ENCODE measurements around the gene INPP4A. TPM values are rescaled to one million over a fixed set of nuclear protein-coding genes. Genes with fewer than 3 reads are reported as not detected.

Gene INPP4A
- total RNA-seq, 4 donors from 2014 or later: 13.6 to 25.2 (median 17.2) TPM

DNA sequence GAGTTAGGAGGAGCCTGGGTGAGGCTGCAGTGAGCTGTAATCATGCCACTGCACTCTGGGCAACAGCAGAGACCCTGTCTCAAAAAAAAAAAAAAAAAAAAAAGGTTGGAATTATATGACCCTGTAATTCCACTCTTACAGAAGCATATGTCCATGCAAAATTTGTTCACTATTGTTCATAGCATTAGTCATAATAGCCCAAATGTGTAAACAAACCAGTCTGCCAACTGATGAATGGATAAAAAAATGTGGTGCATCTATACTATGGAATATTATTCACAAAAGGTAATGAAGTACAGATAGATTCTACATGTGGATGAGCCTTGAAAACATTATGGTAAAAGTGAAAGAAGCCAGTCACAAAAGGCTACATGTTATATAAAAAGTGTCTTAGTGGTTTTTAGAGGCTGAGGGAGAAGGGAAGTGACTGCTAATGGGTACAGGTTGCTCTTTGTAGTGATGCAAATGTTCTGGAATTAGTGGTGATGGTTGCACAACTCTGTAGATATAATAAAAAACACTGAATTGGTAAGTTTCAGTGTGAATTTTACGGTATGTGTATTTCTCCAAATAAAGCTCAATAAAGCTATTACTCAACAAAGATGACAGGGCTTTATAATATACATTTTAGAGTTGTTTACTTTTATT lies 154.2 kb downstream of the INPP4A start:
- 91% methylated on average over 1 of the region's 1 CpG for WGBS
- no peak for DNase-seq (ENCODE audit: low spot score in 2 of 2)

DNA sequence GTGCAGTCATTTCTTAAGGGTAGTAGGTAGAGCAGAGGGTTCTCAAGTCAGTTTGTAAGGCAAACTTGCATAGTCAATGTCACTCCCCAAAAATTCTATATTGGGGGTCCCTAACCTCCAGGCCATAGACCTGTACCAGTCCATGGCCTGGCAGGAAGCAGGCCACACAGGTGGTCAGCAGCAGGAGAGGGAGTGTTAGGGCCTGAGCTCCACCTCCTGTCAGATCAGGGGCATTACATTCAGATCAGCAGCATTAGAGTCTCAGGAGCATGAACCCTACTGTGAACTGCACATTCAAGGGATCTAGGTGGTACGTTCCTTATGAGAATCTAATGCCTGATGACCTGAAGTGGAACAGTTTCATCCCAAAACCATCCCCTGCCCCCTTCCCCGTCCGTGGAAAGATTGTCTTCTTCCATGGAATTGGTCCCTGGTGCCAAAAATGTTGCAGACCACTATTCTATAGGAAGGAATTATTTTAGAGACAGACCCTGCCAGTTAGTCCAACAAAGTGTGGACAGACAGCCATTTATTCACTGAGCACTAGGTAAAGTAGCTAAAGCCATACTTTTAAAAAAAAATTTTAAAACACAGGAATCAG lies 157.0 kb downstream of the INPP4A start:
- no peak for DNase-seq (ENCODE audit: low spot score in 2 of 2)
- TF ChIP-seq POLR2AphosphoS5 (IDR thresholded peaks at IDR 0.05): no peak
- TF ChIP-seq POLR2A (IDR thresholded peaks at IDR 0.05): no peak
- TF ChIP-seq, protein P1, sequence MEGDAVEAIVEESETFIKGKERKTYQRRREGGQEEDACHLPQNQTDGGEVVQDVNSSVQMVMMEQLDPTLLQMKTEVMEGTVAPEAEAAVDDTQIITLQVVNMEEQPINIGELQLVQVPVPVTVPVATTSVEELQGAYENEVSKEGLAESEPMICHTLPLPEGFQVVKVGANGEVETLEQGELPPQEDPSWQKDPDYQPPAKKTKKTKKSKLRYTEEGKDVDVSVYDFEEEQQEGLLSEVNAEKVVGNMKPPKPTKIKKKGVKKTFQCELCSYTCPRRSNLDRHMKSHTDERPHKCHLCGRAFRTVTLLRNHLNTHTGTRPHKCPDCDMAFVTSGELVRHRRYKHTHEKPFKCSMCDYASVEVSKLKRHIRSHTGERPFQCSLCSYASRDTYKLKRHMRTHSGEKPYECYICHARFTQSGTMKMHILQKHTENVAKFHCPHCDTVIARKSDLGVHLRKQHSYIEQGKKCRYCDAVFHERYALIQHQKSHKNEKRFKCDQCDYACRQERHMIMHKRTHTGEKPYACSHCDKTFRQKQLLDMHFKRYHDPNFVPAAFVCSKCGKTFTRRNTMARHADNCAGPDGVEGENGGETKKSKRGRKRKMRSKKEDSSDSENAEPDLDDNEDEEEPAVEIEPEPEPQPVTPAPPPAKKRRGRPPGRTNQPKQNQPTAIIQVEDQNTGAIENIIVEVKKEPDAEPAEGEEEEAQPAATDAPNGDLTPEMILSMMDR (IDR thresholded peaks at IDR 0.05): peak in 1 of 2 donors; percentile 35
- no peak for TF ChIP-seq EP300 (IDR thresholded peaks at IDR 0.05)
- 86% methylated on average over 3 of the region's 3 CpGs for WGBS
- peaks cover 25% of the 10 kb centered on the region for H3K4me1 ChIP-seq
- no peaks in the 10 kb centered on the region for H3K27me3 ChIP-seq
- H3K36me3 ChIP-seq: peaks cover 63% of the 10 kb centered on the region
- no peak overlapping the region for H3K4me3 ChIP-seq
- H3K9me3 ChIP-seq: no peaks in the 10 kb centered on the region
- no peak overlapping the region for H3K27ac ChIP-seq

More for the DNA sequence above, 154.2 kb downstream of the INPP4A start:
- no peak for TF ChIP-seq POLR2AphosphoS5 (IDR thresholded peaks at IDR 0.05)
- TF ChIP-seq EP300 (IDR thresholded peaks at IDR 0.05): no peak
- Histone ChIP-seq H3K4me1 (no peaks in the 10 kb centered on the region), H3K4me3 (no peak overlapping the region), H3K36me3 (peaks cover 63% of the 10 kb centered on the region), H3K27ac (no peak overlapping the region), H3K9me3 (no peaks in the 10 kb centered on the region), H3K27me3 (no peaks in the 10 kb centered on the region)

DNA sequence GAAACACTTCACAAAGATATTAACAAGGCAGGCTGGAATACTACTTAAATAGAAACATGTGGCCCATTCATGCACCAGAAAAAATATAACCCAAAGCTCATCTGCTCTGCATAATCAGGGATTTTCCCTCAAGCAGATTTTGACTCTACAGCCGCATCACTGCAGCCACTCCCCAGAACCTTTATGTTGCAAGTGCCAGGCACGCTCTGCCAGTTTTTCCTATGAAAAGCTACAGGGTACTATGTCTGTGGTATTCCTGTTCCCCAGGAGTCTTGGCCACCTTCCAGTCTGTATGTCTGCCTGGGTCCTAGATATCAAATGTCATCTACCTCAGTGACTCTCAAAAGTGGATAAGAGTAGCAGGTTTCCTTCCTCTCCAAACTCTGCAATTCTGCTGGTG lies 159.9 kb downstream of the INPP4A start:
- WGBS: 21% methylated on average over 2 of the region's 2 CpGs
- DNase-seq (ENCODE audit: low spot score in 2 of 2): no peak

DNA sequence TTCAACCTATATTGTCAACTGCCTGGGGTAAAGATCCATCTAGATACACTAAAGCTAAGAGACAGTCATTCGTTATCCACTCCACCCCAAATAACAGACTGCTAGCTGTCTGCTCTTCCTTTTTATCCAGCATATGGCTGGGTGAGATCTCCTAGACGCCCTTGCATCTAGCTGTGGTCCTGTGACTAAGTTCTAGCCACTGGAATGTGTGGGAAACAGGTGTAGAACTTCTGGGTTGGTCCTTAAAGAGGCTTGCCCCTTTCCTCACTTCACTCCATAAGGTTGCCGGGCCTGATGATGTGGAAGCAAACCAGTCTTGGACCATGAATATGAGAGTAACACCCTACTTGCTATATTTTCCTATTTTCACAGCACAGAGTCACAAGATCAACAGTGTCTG lies 160.4 kb downstream of the INPP4A start:
- TF ChIP-seq EP300 (IDR thresholded peaks at IDR 0.05): no peak
- no peak for TF ChIP-seq POLR2A (IDR thresholded peaks at IDR 0.05)
- TF ChIP-seq, protein P1 (IDR thresholded peaks at IDR 0.05): no peak
- no peak for TF ChIP-seq POLR2AphosphoS5 (IDR thresholded peaks at IDR 0.05)
- H3K4me3 ChIP-seq: no peak overlapping the region
- no peaks in the 10 kb centered on the region for H3K9me3 ChIP-seq
- H3K27ac ChIP-seq: no peak overlapping the region
- DNase-seq (ENCODE audit: low spot score in 2 of 2): no peak
- no peaks in the 10 kb centered on the region for H3K27me3 ChIP-seq
- WGBS: 64% methylated on average over 3 of the region's 3 CpGs
- H3K36me3 ChIP-seq: peaks cover 36% of the 10 kb centered on the region
- H3K4me1 ChIP-seq: peaks cover 44% of the 10 kb centered on the region

More for the DNA sequence above, 159.9 kb downstream of the INPP4A start:
- no peak for TF ChIP-seq EP300 (IDR thresholded peaks at IDR 0.05)
- no peak for TF ChIP-seq POLR2AphosphoS5 (IDR thresholded peaks at IDR 0.05)
- TF ChIP-seq, protein P1 (IDR thresholded peaks at IDR 0.05): no peak
- no peak for TF ChIP-seq POLR2A (IDR thresholded peaks at IDR 0.05)
- Histone ChIP-seq H3K27ac (no peak overlapping the region), H3K4me1 (peaks cover 39% of the 10 kb centered on the region), H3K36me3 (peaks cover 41% of the 10 kb centered on the region), H3K4me3 (no peak overlapping the region), H3K9me3 (no peaks in the 10 kb centered on the region), H3K27me3 (no peaks in the 10 kb centered on the region)

DNA sequence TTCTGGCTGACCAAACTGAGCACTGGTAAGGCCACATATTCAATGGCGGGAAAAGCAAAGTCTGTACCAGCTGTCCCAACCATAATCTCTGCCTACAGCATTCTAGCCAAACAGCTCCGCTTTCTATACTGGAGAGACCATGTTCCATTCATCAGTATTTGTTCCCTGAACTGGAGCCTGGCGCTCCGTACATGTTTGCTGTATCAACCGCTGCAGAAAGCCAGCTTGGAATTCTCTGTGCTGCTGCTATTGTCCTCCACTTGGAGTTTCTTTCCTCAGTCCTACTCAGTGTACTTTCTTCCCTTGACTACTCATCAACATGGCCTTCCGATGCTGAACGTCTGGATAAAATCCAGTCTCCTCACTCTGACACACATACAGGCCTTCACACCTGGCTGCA lies 161.8 kb downstream of the INPP4A start:
- H3K9me3 ChIP-seq: no peaks in the 10 kb centered on the region
- H3K27me3 ChIP-seq: no peaks in the 10 kb centered on the region
- H3K4me3 ChIP-seq: peak overlapping the region; percentile 92
- H3K4me1 ChIP-seq: peaks cover 56% of the 10 kb centered on the region
- TF ChIP-seq POLR2A (IDR thresholded peaks at IDR 0.05): no peak
- TF ChIP-seq, protein P1 (IDR thresholded peaks at IDR 0.05): no peak
- H3K27ac ChIP-seq: no peak overlapping the region
- 82% methylated on average over 7 of the region's 7 CpGs for WGBS
- no peak for DNase-seq (ENCODE audit: low spot score in 2 of 2)
- H3K36me3 ChIP-seq: peaks cover 25% of the 10 kb centered on the region
